Small intestine (tissue), 7 donors: Measurements from ENCODE around the gene PPP2R2D. TPM values are rescaled to one million over a fixed set of nuclear protein-coding genes. Genes with fewer than 3 reads are reported as not detected.

Experiments used
- DNase-seq, 2 donors: peaks; one replicate each; pipeline versions ENCODE4 v3.0.0 to v3.0.0-alpha.2; 2013
- FAIRE-seq: peaks from 2 replicates; lab custom pipeline; 2012; peaks lifted over from hg19 to GRCh38; lab: Jason Lieb, UNC
- H3K27ac ChIP-seq, 3 donors: one replicate each; pipeline ENCODE4 v1.5.1; 2013; ENCODE audit warnings: low read length in 2 of 3, mild to moderate bottlenecking in 2 of 3, control low read depth in 1 of 3, inconsistent platforms in 1 of 3, low read depth in 1 of 3, moderate library complexity in 1 of 3
- H3K27me3 ChIP-seq, 3 donors: one replicate each; pipeline ENCODE4 v1.6.1; 2013; ENCODE audit warnings: low read length in 3 of 3, inconsistent platforms in 1 of 3; ENCODE audit not compliant: control insufficient read depth in 3 of 3, insufficient read depth in 3 of 3
- H3K36me3 ChIP-seq, 3 donors: one replicate each; pipeline ENCODE4 v1.6.1; 2013; ENCODE audit warnings: low read length in 3 of 3, inconsistent platforms in 1 of 3, low read depth in 1 of 3, mild to moderate bottlenecking in 1 of 3, moderate library complexity in 1 of 3; ENCODE audit not compliant: control insufficient read depth in 3 of 3, insufficient read depth in 2 of 3
- H3K4me1 ChIP-seq, 3 donors: one replicate each; pipeline ENCODE4 v1.6.1; 2013; ENCODE audit warnings: low read length in 2 of 3, inconsistent platforms in 1 of 3, low read depth in 1 of 3, mild to moderate bottlenecking in 1 of 3, moderate library complexity in 1 of 3; ENCODE audit not compliant: control insufficient read depth in 3 of 3, insufficient read depth in 2 of 3
- H3K4me3 ChIP-seq, 3 donors: one replicate each; pipeline ENCODE4 v1.5.1; 2013; ENCODE audit warnings: low read length in 3 of 3, control low read depth in 1 of 3, inconsistent platforms in 1 of 3, low read depth in 1 of 3, mild to moderate bottlenecking in 1 of 3, moderate library complexity in 1 of 3
- H3K9me3 ChIP-seq, 2 donors: one replicate each; pipeline ENCODE4 v1.6.1; 2013; ENCODE audit warnings: low read depth in 1 of 2, low read length in 1 of 2; ENCODE audit not compliant: control insufficient read depth in 2 of 2, insufficient read depth in 1 of 2
- WGBS, 3 donors: extraction: QIAGEN DNeasy Blood & Tissue Kit; methylation state at CpG; one replicate each; pipeline ENCODE4 v1.1.7; 2013; 5-methylcytosine and 5-hydroxymethylcytosine counted together
- polyA plus RNA-seq, 4 donors: library from polyadenylated mRNA; stranded (reverse) in 3 of 4; unstranded in 1 of 4; fragments of 200-250 nt in 3 of 4; fragments of 120-200 nt in 1 of 4; gene quantifications; one replicate each; pipeline versions ENCODE4 v1.2.1 to v1.2.3, GENCODE V29; 2013
- donor health status: healthy with polysubstance abuse.
- donor health status: control.
- donor health status: control.
- donor health status: Bipolar disorder and iron deficiency.
- donor health status: healthy.

PPP2R2D gene
- polyA plus RNA-seq, 4 donors: 15.5 to 35.3 (median 23.2) TPM

- no peaks in the 10 kb centered on the region for H3K9me3 ChIP-seq
- no peak overlapping the region for H3K27ac ChIP-seq
- no peak for DNase-seq
- 67 to 79% (median 69%) methylated on average over 23 of the region's 23 CpGs for whole genome bisulfite sequencing, 3 donors
- peaks cover 0 to 1% (median 0%) of the 10 kb centered on the region in 3 donors for H3K27me3 ChIP-seq
- H3K36me3 ChIP-seq: no peaks in the 10 kb centered on the region
- no peaks in the 10 kb centered on the region for H3K4me1 ChIP-seq
- FAIRE-seq: no peak
- H3K4me3 ChIP-seq: no peak overlapping the region
Observed at GRCh38 chr10:131855461-131856401, 45.1 kb upstream of the PPP2R2D start.

GRCh38 chr10:131856441-131857094 lies 44.2 kb upstream of the PPP2R2D start:
- DNase-seq (no peak), FAIRE-seq (no peak)
- no peak overlapping the region for H3K4me3 ChIP-seq
- no peaks in the 10 kb centered on the region for H3K9me3 ChIP-seq
- H3K4me1 ChIP-seq: no peaks in the 10 kb centered on the region
- 43 to 73% (median 46%) methylated on average over 18 of the region's 18 CpGs for WGBS, 3 donors
- H3K36me3 ChIP-seq: no peaks in the 10 kb centered on the region
- H3K27ac ChIP-seq: no peak overlapping the region
- peaks cover 0 to 1% (median 0%) of the 10 kb centered on the region in 3 donors for H3K27me3 ChIP-seq

- DNase-seq: no peak
- H3K27ac ChIP-seq: no peak overlapping the region
- no peaks in the 10 kb centered on the region for H3K9me3 ChIP-seq
- no peaks in the 10 kb centered on the region for H3K36me3 ChIP-seq
- H3K4me3 ChIP-seq: no peak overlapping the region
- FAIRE-seq: no peak
- WGBS, 3 donors: 79 to 80% (median 80%) methylated on average over 31 to 33 of the region's 33 CpGs
- H3K4me1 ChIP-seq: no peaks in the 10 kb centered on the region
- peaks cover 0 to 1% (median 0%) of the 10 kb centered on the region in 3 donors for H3K27me3 ChIP-seq
Observed at GRCh38 chr10:131857156-131858117, 43.4 kb upstream of the PPP2R2D start.

GRCh38 chr10:131858118-131858515 lies 42.7 kb upstream of the PPP2R2D start:
- peaks cover 0 to 1% (median 0%) of the 10 kb centered on the region in 3 donors for H3K27me3 ChIP-seq
- H3K27ac ChIP-seq: no peak overlapping the region
- 79 to 83% (median 81%) methylated on average over 11 of the region's 11 CpGs for WGBS, 3 donors
- no peaks in the 10 kb centered on the region for H3K9me3 ChIP-seq
- H3K4me3 ChIP-seq: no peak overlapping the region
- no peaks in the 10 kb centered on the region for H3K36me3 ChIP-seq
- no peaks in the 10 kb centered on the region for H3K4me1 ChIP-seq
- FAIRE-seq: no peak
- DNase-seq: no peak

- 86 to 87% (median 86%) methylated on average over 35 of the region's 35 CpGs for WGBS, 3 donors
- no peak for FAIRE-seq
Observed at GRCh38 chr10:131858583-131859340, 42.0 kb upstream of the PPP2R2D start.

GRCh38 chr10:131859341-131860020 lies 41.3 kb upstream of the PPP2R2D start:
- no peak overlapping the region for H3K27ac ChIP-seq
- no peaks in the 10 kb centered on the region for H3K36me3 ChIP-seq
- no peak for DNase-seq
- H3K4me1 ChIP-seq: no peaks in the 10 kb centered on the region
- no peak for FAIRE-seq
- WGBS, 3 donors: 59 to 75% (median 66%) methylated on average over 9 of the region's 9 CpGs
- no peak overlapping the region for H3K4me3 ChIP-seq
- H3K9me3 ChIP-seq: no peaks in the 10 kb centered on the region
- peaks cover 0 to 1% (median 0%) of the 10 kb centered on the region in 3 donors for H3K27me3 ChIP-seq

More at GRCh38 chr10:131858583-131859340, 42.0 kb upstream of the PPP2R2D start:
- Histone ChIP-seq H3K4me1 (no peaks in the 10 kb centered on the region), H3K4me3 (no peak overlapping the region), H3K36me3 (no peaks in the 10 kb centered on the region), H3K9me3 (no peaks in the 10 kb centered on the region), H3K27ac (no peak overlapping the region), H3K27me3 (peaks cover 0 to 1% (median 0%) of the 10 kb centered on the region in 3 donors)
- DNase-seq: no peak

GRCh38 chr10:131860311-131860710 lies 40.5 kb upstream of the PPP2R2D start:
- Histone ChIP-seq H3K9me3 (no peaks in the 10 kb centered on the region), H3K27ac (no peak overlapping the region), H3K4me3 (no peak overlapping the region), H3K36me3 (no peaks in the 10 kb centered on the region), H3K27me3 (peaks cover 0 to 1% (median 0%) of the 10 kb centered on the region in 3 donors), H3K4me1 (no peaks in the 10 kb centered on the region)
- FAIRE-seq (no peak), DNase-seq (no peak)
- WGBS, 3 donors: 76 to 82% (median 77%) methylated on average over 7 of the region's 7 CpGs
